Measurements from ENCODE around the gene WDFY4. TPM values are rescaled to one million over a fixed set of nuclear protein-coding genes. Genes with fewer than 3 reads are reported as not detected.
A peak's percentile ranks its signal among the peaks of the same experiment; 100 is the strongest.

Gene WDFY4
- polyA plus RNA-seq, 2 of the 4 experiments (the other 2 are of a cell fraction), result not detected

DNA sequence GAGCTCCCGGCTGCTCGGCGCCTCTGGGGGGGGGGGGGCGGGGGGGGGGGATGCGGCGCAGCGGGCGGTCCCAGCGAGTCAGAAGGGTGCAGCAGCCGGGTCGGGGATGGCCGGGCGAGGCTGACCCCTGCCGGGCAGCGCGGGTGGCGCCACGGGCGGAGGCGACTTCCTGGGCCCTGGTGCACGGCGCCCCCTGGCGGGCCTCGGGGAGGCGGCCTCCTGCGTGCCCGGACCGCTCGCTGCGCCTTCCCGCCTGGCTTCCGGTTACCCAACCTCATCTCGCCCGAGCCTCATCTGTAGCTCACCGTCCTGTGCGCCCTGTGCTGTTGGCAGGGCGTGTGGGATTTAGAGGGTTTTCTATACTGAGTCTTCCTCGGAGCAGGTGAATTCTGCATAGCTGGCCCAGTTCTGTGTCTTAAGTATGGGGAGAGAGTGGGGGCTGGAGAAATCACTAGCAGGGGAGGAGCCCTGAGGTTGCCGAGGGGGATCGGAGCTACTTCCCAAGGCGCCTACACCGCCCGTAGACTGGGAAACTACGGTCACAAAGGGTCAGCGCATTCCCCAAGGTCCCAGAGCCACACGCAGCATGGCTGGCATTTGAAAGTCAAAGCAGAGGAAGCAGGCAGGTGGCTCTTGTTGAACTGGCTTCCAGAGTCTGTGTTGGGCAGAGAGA, 28.3 kb upstream of the WDFY4 start:
- peak; percentile 58 to 92 for DNase-seq (ENCODE audit: low read depth in 1 of 2, low spot score in 1 of 2)
- peak overlapping the region; percentile 99 for H3K4me2 ChIP-seq
- peak overlapping the region; percentile 74 to 88 for H3K27ac ChIP-seq
- H3K4me3 ChIP-seq, result peak overlapping the region; percentile 56
- TF ChIP-seq NFE2L2 (conservative IDR thresholded peaks at IDR 0.05; ENCODE audit: low read length) (no peak), TP53 (CRISPR knock-in tag; IDR thresholded peaks at IDR 0.05) (no peak), HOXB13 (CRISPR knock-in tag; IDR thresholded peaks at IDR 0.05; ENCODE audit: low read depth) (no peak), PBX3 (IDR thresholded peaks at IDR 0.05) (0 out of 2 replicates have a peak, but pooled peaks have one; percentile 11), MAZ (IDR thresholded peaks at IDR 0.05; ENCODE audit: borderline replicate concordance, low read depth, low read length) (0 out of 2 replicates have a peak, but pooled peaks have one; percentile 18), SMC3 (IDR thresholded peaks at IDR 0.05) (peak; percentile 97), CBX2 (IDR thresholded peaks at IDR 0.05; ENCODE audit: borderline replicate concordance, low read depth) (no peak), RAD21 (conservative IDR thresholded peaks at IDR 0.05 in 1 of 2, IDR thresholded peaks at IDR 0.05 in 1 of 2) (peak; percentile 67 to 95), MYC (IDR thresholded peaks at IDR 0.05; ENCODE audit: borderline replicate concordance, low read length) (peak; percentile 62; the same call in 1 of the 2 replicates), CEBPB (IDR thresholded peaks at IDR 0.05) (peak in 1 of 2 experiments; percentile 52; a peak in 1 of 4 replicates), JUN (IDR thresholded peaks at IDR 0.05) (0 out of 5 replicates have a peak, but pooled peaks have one; percentile 11 to 36)
- TF ChIP-seq, protein P1, sequence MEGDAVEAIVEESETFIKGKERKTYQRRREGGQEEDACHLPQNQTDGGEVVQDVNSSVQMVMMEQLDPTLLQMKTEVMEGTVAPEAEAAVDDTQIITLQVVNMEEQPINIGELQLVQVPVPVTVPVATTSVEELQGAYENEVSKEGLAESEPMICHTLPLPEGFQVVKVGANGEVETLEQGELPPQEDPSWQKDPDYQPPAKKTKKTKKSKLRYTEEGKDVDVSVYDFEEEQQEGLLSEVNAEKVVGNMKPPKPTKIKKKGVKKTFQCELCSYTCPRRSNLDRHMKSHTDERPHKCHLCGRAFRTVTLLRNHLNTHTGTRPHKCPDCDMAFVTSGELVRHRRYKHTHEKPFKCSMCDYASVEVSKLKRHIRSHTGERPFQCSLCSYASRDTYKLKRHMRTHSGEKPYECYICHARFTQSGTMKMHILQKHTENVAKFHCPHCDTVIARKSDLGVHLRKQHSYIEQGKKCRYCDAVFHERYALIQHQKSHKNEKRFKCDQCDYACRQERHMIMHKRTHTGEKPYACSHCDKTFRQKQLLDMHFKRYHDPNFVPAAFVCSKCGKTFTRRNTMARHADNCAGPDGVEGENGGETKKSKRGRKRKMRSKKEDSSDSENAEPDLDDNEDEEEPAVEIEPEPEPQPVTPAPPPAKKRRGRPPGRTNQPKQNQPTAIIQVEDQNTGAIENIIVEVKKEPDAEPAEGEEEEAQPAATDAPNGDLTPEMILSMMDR (IDR thresholded peaks at IDR 0.05), result peak; percentile 99
- TF ChIP-seq, protein P2, sequence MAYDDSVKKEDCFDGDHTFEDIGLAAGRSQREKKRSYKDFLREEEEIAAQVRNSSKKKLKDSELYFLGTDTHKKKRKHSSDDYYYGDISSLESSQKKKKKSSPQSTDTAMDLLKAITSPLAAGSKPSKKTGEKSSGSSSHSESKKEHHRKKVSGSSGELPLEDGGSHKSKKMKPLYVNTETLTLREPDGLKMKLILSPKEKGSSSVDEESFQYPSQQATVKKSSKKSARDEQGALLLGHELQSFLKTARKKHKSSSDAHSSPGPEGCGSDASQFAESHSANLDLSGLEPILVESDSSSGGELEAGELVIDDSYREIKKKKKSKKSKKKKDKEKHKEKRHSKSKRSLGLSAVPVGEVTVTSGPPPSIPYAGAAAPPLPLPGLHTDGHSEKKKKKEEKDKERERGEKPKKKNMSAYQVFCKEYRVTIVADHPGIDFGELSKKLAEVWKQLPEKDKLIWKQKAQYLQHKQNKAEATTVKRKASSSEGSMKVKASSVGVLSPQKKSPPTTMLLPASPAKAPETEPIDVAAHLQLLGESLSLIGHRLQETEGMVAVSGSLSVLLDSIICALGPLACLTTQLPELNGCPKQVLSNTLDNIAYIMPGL (CRISPR knock-in tag; IDR thresholded peaks at IDR 0.05; ENCODE audit: borderline replicate concordance), result no peak; the same call in 1 of the 2 replicates
- ChIA-PET POLR2A (interaction anchor here (1.1 to 1.6 kb wide), 4 partner anchors 48 to 883 kb away, joined by 3 to 4 read pairs (median 4); partner anchors contain the start of gene ERCC6), CTCF (interaction anchor here (0.6 to 10.4 kb wide), 131 partner anchors 9 to 901 kb away, joined by 3 to 315 read pairs (median 4); partner anchors contain the start of genes ARHGAP22, ERCC6 and TMEM273)
- under 1% methylated on average over 13 of the region's 46 CpGs for WGBS (ENCODE audit: missing lambda C conversion rate)
- ATAC-seq, result peak; percentile 79 to 91
- no peak for FAIRE-seq
- H3K9me3 ChIP-seq, result no peaks in the 10 kb centered on the region
- 0 out of 3 replicates have a peak, but pooled peaks cover 3% of the 10 kb centered on the region for H3K4me1 ChIP-seq

GRCh38 chr10:48656914-48657305, 27.8 kb upstream of the WDFY4 start:
- POLR2A ChIA-PET, result interaction anchor here (1.1 to 1.6 kb wide), 3 partner anchors 49 to 882 kb away, joined by 3 to 4 read pairs (median 4); partner anchors contain the start of gene ERCC6
- no peak for DNase-seq (ENCODE audit: low read depth in 1 of 2, low spot score in 1 of 2)
- no peak for FAIRE-seq
- Histone ChIP-seq H3K4me3 (peak overlapping the region; percentile 56), H3K4me2 (peak overlapping the region; percentile 99), H3K9me3 (no peaks in the 10 kb centered on the region), H3K27ac (peak overlapping the region; percentile 57 to 88), H3K4me1 (0 out of 3 replicates have a peak, but pooled peaks cover 3% of the 10 kb centered on the region)
- WGBS (ENCODE audit: missing lambda C conversion rate), result 39% methylated on average over 8 of the region's 10 CpGs
- CTCF ChIA-PET, result interaction anchor here (0.6 to 10.4 kb wide), 104 partner anchors 8 to 882 kb away, joined by 3 to 315 read pairs (median 5); partner anchors contain the start of genes ARHGAP22, ERCC6 and TMEM273
- no peak for TF ChIP-seq GATA3 (IDR thresholded peaks at IDR 0.05; ENCODE audit: borderline replicate concordance)
- TF ChIP-seq RCOR1 (IDR thresholded peaks at IDR 0.05; ENCODE audit: low read depth, low read length), result no peak
- TF ChIP-seq HOXA7 (CRISPR knock-in tag; IDR thresholded peaks at IDR 0.05), result no peak
- TF ChIP-seq, protein P3, sequence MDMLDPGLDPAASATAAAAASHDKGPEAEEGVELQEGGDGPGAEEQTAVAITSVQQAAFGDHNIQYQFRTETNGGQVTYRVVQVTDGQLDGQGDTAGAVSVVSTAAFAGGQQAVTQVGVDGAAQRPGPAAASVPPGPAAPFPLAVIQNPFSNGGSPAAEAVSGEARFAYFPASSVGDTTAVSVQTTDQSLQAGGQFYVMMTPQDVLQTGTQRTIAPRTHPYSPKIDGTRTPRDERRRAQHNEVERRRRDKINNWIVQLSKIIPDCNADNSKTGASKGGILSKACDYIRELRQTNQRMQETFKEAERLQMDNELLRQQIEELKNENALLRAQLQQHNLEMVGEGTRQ (IDR thresholded peaks at IDR 0.05), result no peak
- no peak for TF ChIP-seq JUN (IDR thresholded peaks at IDR 0.05)
- no peak for TF ChIP-seq HES2 (IDR thresholded peaks at IDR 0.05)
- no peak for TF ChIP-seq POLR2A (IDR thresholded peaks at IDR 0.05; ENCODE audit: low read length)
- ATAC-seq, result 0 out of 6 replicates have a peak, but pooled peaks of 1 of the 2 experiments have one; percentile 1
